ENCODE measurements around the gene RNF151.

DNA sequence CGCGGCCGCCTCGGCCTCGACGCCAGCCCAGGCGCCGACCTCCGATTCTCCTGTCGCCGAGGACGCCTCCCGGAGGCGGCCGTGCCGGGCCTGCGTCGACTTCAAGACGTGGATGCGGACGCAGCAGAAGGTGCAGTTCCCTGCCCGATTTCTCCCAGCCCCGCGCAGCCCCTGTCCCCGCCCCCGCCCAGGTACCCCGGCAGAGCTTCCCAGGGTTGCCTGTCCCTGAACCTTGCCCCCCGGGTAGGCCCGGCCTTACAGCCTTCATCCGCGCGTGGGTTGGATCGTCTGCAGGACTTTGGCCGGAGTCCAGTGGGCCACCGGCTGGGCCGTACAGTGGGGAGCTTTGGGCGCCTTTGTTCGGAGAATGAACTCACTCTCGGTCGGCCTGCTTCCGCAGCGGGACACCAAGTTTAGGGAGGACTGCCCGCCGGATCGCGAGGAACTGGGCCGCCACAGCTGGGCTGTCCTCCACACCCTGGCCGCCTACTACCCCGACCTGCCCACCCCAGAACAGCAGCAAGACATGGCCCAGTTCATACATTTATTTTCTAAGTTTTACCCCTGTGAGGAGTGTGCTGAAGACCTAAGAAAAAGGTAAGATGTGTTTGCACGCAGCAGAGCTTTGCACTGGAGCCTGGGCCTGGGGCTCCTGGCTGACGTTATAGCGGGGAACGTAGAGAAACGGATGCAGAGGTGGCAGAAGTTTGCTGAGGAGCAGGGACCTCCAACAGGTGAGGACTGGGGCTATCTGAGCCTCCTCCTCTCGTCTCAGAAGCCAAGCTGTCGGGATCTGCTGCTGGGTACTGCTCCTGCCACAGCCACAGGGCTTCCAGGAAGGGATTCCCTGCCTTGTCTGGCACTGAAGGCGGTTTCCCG lies 17.9 kb downstream of the RNF151 start:
- TF ChIP-seq, protein P1, sequence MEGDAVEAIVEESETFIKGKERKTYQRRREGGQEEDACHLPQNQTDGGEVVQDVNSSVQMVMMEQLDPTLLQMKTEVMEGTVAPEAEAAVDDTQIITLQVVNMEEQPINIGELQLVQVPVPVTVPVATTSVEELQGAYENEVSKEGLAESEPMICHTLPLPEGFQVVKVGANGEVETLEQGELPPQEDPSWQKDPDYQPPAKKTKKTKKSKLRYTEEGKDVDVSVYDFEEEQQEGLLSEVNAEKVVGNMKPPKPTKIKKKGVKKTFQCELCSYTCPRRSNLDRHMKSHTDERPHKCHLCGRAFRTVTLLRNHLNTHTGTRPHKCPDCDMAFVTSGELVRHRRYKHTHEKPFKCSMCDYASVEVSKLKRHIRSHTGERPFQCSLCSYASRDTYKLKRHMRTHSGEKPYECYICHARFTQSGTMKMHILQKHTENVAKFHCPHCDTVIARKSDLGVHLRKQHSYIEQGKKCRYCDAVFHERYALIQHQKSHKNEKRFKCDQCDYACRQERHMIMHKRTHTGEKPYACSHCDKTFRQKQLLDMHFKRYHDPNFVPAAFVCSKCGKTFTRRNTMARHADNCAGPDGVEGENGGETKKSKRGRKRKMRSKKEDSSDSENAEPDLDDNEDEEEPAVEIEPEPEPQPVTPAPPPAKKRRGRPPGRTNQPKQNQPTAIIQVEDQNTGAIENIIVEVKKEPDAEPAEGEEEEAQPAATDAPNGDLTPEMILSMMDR (IDR thresholded peaks at IDR 0.05), result no peak
- TF ChIP-seq POLR2A (IDR thresholded peaks at IDR 0.05), result no peak

Measured in heart left ventricle (tissue), 13 donors.